ENCODE measurements around the gene IMMP2L. TPM values are rescaled to one million over a fixed set of nuclear protein-coding genes. Genes with fewer than 3 reads are reported as not detected.

The IMMP2L gene
- total and polyA plus RNA-seq, 2 of the 13 experiments (the other 11 are each of a cell fraction or from before 2014, with no cell fraction given): 7.8 to 16.9 TPM

DNA sequence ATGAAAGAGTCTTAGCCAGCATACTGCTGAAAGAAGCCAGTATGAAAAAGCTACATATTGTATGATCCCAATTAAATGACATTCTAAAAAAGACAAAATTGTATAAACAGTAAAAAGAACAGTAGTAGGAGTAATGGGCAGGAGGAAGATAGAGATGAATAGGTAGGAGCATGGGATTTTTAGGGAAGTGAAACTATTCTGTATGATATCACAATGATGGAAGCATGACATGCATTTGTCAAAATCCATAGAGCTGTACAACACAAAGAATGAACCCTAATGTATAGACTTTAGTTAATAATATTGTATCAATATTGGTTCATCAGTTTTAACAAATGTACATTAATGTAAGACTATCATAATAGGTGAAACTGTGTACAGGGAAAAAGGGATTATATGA, 147.9 kb downstream of the IMMP2L start (continued):
- TF ChIP-seq, protein P1, sequence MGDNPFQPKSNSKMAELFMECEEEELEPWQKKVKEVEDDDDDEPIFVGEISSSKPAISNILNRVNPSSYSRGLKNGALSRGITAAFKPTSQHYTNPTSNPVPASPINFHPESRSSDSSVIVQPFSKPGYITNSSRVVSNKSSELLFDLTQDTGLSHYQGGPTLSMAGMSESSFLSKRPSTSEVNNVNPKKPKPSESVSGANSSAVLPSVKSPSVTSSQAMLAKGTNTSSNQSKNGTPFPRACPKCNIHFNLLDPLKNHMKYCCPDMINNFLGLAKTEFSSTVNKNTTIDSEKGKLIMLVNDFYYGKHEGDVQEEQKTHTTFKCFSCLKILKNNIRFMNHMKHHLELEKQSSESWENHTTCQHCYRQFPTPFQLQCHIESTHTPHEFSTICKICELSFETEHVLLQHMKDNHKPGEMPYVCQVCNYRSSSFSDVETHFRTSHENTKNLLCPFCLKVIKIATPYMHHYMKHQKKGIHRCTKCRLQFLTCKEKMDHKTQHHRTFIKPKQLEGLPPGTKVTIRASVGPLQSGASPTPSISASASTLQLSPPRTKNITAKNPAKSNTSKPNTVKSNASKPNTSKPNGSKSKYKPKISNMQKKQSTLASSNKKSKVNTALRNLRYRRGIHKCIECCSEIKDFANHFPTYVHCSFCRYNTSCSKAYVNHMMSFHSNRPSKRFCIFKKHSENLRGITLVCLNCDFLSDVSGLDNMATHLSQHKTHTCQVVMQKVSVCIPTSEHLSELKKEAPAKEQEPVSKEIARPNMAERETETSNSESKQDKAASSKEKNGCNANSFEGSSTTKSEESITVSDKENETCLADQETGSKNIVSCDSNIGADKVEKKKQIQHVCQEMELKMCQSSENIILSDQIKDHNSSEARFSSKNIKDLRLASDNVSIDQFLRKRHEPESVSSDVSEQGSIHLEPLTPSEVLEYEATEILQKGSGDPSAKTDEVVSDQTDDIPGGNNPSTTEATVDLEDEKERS (CRISPR knock-in tag; IDR thresholded peaks at IDR 0.05): no peak

DNA sequence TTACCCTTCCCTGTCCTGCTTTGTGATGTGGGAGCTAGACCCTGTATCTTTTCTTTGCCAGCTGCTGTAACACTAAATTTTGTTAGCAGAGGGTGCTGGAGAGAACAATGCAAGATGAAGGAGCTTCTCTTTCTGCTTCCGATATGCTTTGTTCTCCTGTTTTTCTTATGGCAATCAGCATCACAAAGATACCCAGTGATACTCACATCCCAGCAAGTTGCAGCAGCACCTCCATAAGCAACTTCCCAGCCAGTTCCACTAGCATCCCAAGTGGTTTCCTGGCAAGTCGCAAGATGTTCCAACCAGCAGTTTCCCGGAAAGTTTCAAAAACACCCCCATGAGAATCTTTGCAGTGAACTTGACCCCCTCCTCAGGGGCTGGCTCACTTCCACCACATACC, 148.6 kb downstream of the IMMP2L start:
- intact Hi-C loops (cut with micrococcal nuclease; ENCODE audit: unreplicated experiment) (no loop called here), in situ Hi-C loops (cut with HindIII; ENCODE audit: extremely low pct_ligation_motif_present, low pct_unique_long_range_greater_than_20kb) (no loop called here)
- peaks cover 7% of the 10 kb centered on the region for H3K4me1 ChIP-seq (ENCODE audit: insufficient read depth, low read length)
- DNase-seq (ENCODE audit: low spot score): no peak
- H3K9ac ChIP-seq (ENCODE audit: insufficient read depth, low read depth, low read length): no peak overlapping the region
- ATAC-seq: no peak
- no peak overlapping the region for H3K4me3 ChIP-seq (replicated peaks in 1 of 3; ENCODE audit: insufficient read depth in 1 of 3, low read depth in 2 of 3, low read length in 3 of 3)
- H2AFZ ChIP-seq (ENCODE audit: low read length): no peak overlapping the region
- no peaks in the 10 kb centered on the region for H4K20me1 ChIP-seq (ENCODE audit: insufficient read depth, low read length)
- ChIA-PET CTCF (ENCODE audit: low intra/inter-chr PET ratio, low total read pairs) (no interaction called here), POLR2A (no interaction called here)
- no peak overlapping the region for H3K4me2 ChIP-seq (ENCODE audit: low read depth, low read length)
- 95% methylated on average over 3 of the region's 3 CpGs for WGBS (ENCODE audit: low lambda C conversion rate)
- no peak overlapping the region for H3K27ac ChIP-seq (ENCODE audit: extremely low read length, insufficient read depth, low read length)
- no peak for FAIRE-seq
- no TSS peak for BruUV-seq (replicated peaks)
- TF ChIP-seq, protein P2, sequence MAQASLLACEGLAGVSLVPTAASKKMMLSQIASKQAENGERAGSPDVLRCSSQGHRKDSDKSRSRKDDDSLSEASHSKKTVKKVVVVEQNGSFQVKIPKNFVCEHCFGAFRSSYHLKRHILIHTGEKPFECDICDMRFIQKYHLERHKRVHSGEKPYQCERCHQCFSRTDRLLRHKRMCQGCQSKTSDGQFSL (CRISPR knock-in tag; IDR thresholded peaks at IDR 0.05): no peak
- H3K36me3 ChIP-seq (replicated peaks in 1 of 2; ENCODE audit: control insufficient read depth in 1 of 2, insufficient read depth in 2 of 2, low read length in 2 of 2): no peaks in the 10 kb centered on the region
- no peaks in the 10 kb centered on the region for H3K9me3 ChIP-seq (ENCODE audit: low read length)
- H3K79me2 ChIP-seq (ENCODE audit: insufficient read depth, low read length): no peaks in the 10 kb centered on the region
- H3K27me3 ChIP-seq (ENCODE audit: control insufficient read depth in 1 of 2, insufficient read depth in 2 of 2, low read length in 2 of 2): no peaks in the 10 kb centered on the region

DNA sequence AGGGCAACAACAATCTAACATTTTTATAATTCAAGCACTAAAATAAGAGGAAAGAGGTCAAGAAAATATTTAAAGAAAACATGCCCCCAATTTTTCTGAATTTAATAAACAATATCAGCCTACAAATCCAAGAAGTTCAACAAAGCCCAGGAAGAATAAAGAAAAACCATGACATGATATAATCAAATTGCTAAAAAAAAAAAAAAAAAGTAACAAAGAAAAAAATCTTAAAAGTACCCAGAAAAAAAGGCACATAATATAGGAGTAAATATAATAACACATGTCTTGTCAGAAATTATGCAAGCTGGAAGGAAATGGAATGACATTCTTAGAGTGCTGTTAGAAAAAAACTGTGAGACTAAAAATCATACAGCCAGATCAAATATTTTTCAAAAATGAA, 151.4 kb downstream of the IMMP2L start:
- Histone ChIP-seq H3K36me3 (replicated peaks in 1 of 2; ENCODE audit: control insufficient read depth in 1 of 2, insufficient read depth in 2 of 2, low read length in 2 of 2) (no peaks in the 10 kb centered on the region), H3K27me3 (ENCODE audit: control insufficient read depth in 1 of 2, insufficient read depth in 2 of 2, low read length in 2 of 2) (no peaks in the 10 kb centered on the region), H3K4me1 (ENCODE audit: insufficient read depth, low read length) (peaks cover 7% of the 10 kb centered on the region), H3K79me2 (ENCODE audit: insufficient read depth, low read length) (no peaks in the 10 kb centered on the region), H3K9ac (ENCODE audit: insufficient read depth, low read depth, low read length) (no peak overlapping the region), H2AFZ (ENCODE audit: low read length) (no peak overlapping the region), H3K4me2 (ENCODE audit: low read depth, low read length) (no peak overlapping the region), H3K27ac (ENCODE audit: extremely low read length, insufficient read depth, low read length) (no peak overlapping the region), H3K4me3 (replicated peaks in 1 of 3; ENCODE audit: insufficient read depth in 1 of 3, low read depth in 2 of 3, low read length in 3 of 3) (no peak overlapping the region), H4K20me1 (ENCODE audit: insufficient read depth, low read length) (no peaks in the 10 kb centered on the region), H3K9me3 (ENCODE audit: low read length) (no peaks in the 10 kb centered on the region)
- intact Hi-C loops (cut with micrococcal nuclease; ENCODE audit: unreplicated experiment) (no loop called here), in situ Hi-C loops (cut with HindIII; ENCODE audit: extremely low pct_ligation_motif_present, low pct_unique_long_range_greater_than_20kb) (no loop called here)
- DNase-seq (ENCODE audit: low spot score) (no peak), FAIRE-seq (no peak), ATAC-seq (no peak)
- POLR2A ChIA-PET: no interaction called here
- no TSS peak for BruUV-seq (replicated peaks)
- CTCF ChIA-PET (ENCODE audit: low intra/inter-chr PET ratio, low total read pairs): no interaction called here
- TF ChIP-seq ZNF34 (CRISPR knock-in tag; IDR thresholded peaks at IDR 0.05; ENCODE audit: borderline replicate concordance) (no peak), ZNF496 (CRISPR knock-in tag; IDR thresholded peaks at IDR 0.05; ENCODE audit: insufficient replicate concordance) (no peak), ZFP90 (CRISPR knock-in tag; IDR thresholded peaks at IDR 0.05; ENCODE audit: borderline replicate concordance) (no peak), ZNF724P (CRISPR knock-in tag; IDR thresholded peaks at IDR 0.05; ENCODE audit: borderline replicate concordance) (no peak), TP53 (CRISPR knock-in tag; conservative IDR thresholded peaks at IDR 0.05) (no peak), ZFP36L1 (CRISPR knock-in tag; IDR thresholded peaks at IDR 0.05) (no peak), HNRNPH1 (optimal IDR thresholded peaks at IDR 0.05; ENCODE audit: low read depth, low read length) (no peak), ZNF367 (CRISPR knock-in tag; IDR thresholded peaks at IDR 0.05; ENCODE audit: borderline replicate concordance) (no peak), ZBTB7A (CRISPR knock-in tag; IDR thresholded peaks at IDR 0.05) (no peak)
- TF ChIP-seq, protein P3, sequence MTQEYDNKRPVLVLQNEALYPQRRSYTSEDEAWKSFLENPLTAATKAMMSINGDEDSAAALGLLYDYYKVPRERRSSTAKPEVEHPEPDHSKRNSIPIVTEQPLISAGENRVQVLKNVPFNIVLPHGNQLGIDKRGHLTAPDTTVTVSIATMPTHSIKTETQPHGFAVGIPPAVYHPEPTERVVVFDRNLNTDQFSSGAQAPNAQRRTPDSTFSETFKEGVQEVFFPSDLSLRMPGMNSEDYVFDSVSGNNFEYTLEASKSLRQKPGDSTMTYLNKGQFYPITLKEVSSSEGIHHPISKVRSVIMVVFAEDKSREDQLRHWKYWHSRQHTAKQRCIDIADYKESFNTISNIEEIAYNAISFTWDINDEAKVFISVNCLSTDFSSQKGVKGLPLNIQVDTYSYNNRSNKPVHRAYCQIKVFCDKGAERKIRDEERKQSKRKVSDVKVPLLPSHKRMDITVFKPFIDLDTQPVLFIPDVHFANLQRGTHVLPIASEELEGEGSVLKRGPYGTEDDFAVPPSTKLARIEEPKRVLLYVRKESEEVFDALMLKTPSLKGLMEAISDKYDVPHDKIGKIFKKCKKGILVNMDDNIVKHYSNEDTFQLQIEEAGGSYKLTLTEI (CRISPR knock-in tag; conservative IDR thresholded peaks at IDR 0.05): no peak

Measured in HepG2 (cell line).